Measurements from ENCODE around the gene ERI2. TPM values are rescaled to one million over a fixed set of nuclear protein-coding genes. Genes with fewer than 3 reads are reported as not detected.
A peak's percentile ranks its signal among the peaks of the same experiment; 100 is the strongest.

ERI2 gene
- total RNA-seq, 1 experiment from 2014 or later = 13.2 TPM

DNA sequence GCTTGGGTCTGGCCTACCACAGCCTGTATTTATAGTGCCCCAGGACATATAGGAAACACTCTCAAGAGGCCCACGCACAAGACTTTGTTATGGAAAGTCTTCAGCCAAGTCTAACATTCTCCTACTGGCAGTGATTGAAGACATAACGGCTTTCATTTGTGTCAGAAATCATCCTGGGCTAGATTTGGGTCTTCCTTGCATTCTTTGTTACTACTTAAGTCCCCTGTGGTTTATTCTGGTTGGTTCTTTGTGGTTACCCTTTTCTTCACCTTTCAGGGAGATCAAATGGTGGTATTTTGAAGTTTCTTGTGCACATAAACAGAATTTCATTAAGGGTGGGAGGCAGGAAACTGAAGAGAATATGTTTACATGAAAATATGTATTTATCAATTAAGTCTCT, 37.8 kb upstream of the ERI2 start:
- Histone ChIP-seq H3F3A (ENCODE audit: low read length, unreplicated experiment) (no peaks in the 10 kb centered on the region), H3K9me2 (replicated peaks; ENCODE audit: low read length) (no peaks in the 10 kb centered on the region), H3K4me3 (ENCODE audit: low read length) (no peak overlapping the region), H4K20me1 (ENCODE audit: low read length) (no peaks in the 10 kb centered on the region), H2AFZ (ENCODE audit: low read length) (no peak overlapping the region), H3K4me1 (ENCODE audit: insufficient read depth, low read length) (peaks cover 14% of the 10 kb centered on the region), H3K27ac (ENCODE audit: low read length) (no peak overlapping the region), H3K79me2 (ENCODE audit: low read length) (no peaks in the 10 kb centered on the region), H3K9ac (ENCODE audit: low read length) (no peak overlapping the region), H3K9me3 (ENCODE audit: low read length) (no peaks in the 10 kb centered on the region), H3K27me3 (ENCODE audit: low read length) (no peaks in the 10 kb centered on the region), H3K4me2 (ENCODE audit: low read length) (no peak overlapping the region), H3K36me3 (ENCODE audit: low read depth, low read length) (peaks cover 4% of the 10 kb centered on the region; the same call in 1 of the 2 replicates)
- ChIA-PET POLR2A (ENCODE audit: unreplicated experiment) (no interaction called here), CTCF (no interaction called here)
- TF ChIP-seq EZH2 (IDR thresholded peaks at IDR 0.05; ENCODE audit: low read length, unreplicated experiment) (no peak), EZH2phosphoT487 (IDR thresholded peaks at IDR 0.05; ENCODE audit: borderline replicate concordance, low read length) (no peak)
- TF ChIP-seq, protein P1, sequence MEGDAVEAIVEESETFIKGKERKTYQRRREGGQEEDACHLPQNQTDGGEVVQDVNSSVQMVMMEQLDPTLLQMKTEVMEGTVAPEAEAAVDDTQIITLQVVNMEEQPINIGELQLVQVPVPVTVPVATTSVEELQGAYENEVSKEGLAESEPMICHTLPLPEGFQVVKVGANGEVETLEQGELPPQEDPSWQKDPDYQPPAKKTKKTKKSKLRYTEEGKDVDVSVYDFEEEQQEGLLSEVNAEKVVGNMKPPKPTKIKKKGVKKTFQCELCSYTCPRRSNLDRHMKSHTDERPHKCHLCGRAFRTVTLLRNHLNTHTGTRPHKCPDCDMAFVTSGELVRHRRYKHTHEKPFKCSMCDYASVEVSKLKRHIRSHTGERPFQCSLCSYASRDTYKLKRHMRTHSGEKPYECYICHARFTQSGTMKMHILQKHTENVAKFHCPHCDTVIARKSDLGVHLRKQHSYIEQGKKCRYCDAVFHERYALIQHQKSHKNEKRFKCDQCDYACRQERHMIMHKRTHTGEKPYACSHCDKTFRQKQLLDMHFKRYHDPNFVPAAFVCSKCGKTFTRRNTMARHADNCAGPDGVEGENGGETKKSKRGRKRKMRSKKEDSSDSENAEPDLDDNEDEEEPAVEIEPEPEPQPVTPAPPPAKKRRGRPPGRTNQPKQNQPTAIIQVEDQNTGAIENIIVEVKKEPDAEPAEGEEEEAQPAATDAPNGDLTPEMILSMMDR (conservative IDR thresholded peaks at IDR 0.05; ENCODE audit: low read depth, low read length) = no peak
- ATAC-seq (no peak), DNase-seq (no peak)
- no TSS peak for BruUV-seq (replicated peaks)
- intact Hi-C loops (cut with micrococcal nuclease) = no loop called here

DNA sequence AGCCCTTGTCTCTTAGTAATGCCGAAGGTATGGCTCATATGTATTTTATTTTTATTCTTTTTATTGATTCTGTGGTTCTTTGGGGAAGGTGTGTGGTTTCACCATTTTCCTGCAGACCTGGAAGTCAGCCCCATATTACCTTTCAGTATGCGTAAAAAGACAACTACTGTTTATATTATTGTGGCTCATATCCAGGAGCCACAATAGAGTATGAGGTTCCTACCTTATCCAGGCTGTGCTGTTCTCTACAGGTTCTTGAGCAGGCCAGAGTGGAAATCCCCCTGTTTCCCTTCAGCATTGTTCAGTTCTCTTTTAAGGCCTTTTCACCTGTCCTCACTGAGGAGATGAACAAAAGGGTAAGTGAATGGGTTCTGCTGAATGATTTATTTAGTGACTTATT, 33.2 kb upstream of the ERI2 start:
- Histone ChIP-seq H3K4me3 (ENCODE audit: low read length) (no peak overlapping the region), H3K9me3 (ENCODE audit: low read length) (no peaks in the 10 kb centered on the region), H2AFZ (ENCODE audit: low read length) (no peak overlapping the region), H3K27me3 (ENCODE audit: low read length) (no peaks in the 10 kb centered on the region), H3K79me2 (ENCODE audit: low read length) (no peaks in the 10 kb centered on the region), H4K20me1 (ENCODE audit: low read length) (no peaks in the 10 kb centered on the region), H3K4me1 (ENCODE audit: insufficient read depth, low read length) (peaks cover 18% of the 10 kb centered on the region), H3K4me2 (ENCODE audit: low read length) (0 out of 2 replicates have a peak overlapping the region, but pooled peaks have one; percentile 44), H3K9me2 (replicated peaks; ENCODE audit: low read length) (no peaks in the 10 kb centered on the region), H3K9ac (ENCODE audit: low read length) (no peak overlapping the region), H3F3A (ENCODE audit: low read length, unreplicated experiment) (no peaks in the 10 kb centered on the region), H3K27ac (ENCODE audit: low read length) (no peak overlapping the region), H3K36me3 (ENCODE audit: low read depth, low read length) (peaks cover 14% of the 10 kb centered on the region)
- intact Hi-C loops (cut with micrococcal nuclease) = loop anchor here (2.0 kb wide), 1 partner anchor 33 kb away; the partner anchor contains the start of genes ERI2 and REXO5
- ATAC-seq (peak; percentile 96), DNase-seq (peak; percentile 72)
- BruUV-seq (replicated peaks) = no TSS peak
- ChIA-PET CTCF (no interaction called here), POLR2A (ENCODE audit: unreplicated experiment) (no interaction called here)
- TF ChIP-seq, protein P1 (conservative IDR thresholded peaks at IDR 0.05; ENCODE audit: low read depth, low read length) = no peak
- TF ChIP-seq EZH2 (IDR thresholded peaks at IDR 0.05; ENCODE audit: low read length, unreplicated experiment) = no peak
- no peak for TF ChIP-seq EZH2phosphoT487 (IDR thresholded peaks at IDR 0.05; ENCODE audit: borderline replicate concordance, low read length)

DNA sequence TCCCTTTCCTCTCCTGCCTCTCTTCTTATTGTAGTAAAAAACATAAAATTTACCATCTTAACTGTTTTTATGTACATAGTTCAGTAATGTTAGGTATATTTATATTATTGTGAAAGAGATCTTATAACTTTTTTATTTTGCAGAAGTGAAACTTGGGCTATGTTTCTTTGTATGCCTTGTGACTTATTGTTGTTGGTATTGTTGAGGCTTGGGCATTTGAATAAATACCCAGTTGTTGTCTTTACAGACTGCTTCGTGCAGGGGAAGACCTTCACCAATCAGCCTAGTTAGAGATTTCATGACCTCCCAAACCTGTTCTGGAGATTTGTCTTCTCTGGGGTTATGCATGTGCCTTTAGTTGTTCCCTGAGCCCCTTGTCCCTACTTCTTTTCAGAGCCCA, 32.0 kb upstream of the ERI2 start:
- H3K9me3 ChIP-seq (ENCODE audit: low read length) = no peaks in the 10 kb centered on the region
- no TSS peak for BruUV-seq (replicated peaks)
- peaks cover 18% of the 10 kb centered on the region for H3K4me1 ChIP-seq (ENCODE audit: insufficient read depth, low read length)
- H3K9me2 ChIP-seq (replicated peaks; ENCODE audit: low read length) = no peaks in the 10 kb centered on the region
- no peak overlapping the region for H3K9ac ChIP-seq (ENCODE audit: low read length)
- H3K27me3 ChIP-seq (ENCODE audit: low read length) = no peaks in the 10 kb centered on the region
- H3K4me3 ChIP-seq (ENCODE audit: low read length) = no peak overlapping the region
- no peak overlapping the region for H3K27ac ChIP-seq (ENCODE audit: low read length)
- DNase-seq = no peak
- no peaks in the 10 kb centered on the region for H4K20me1 ChIP-seq (ENCODE audit: low read length)
- peaks cover 16% of the 10 kb centered on the region for H3K36me3 ChIP-seq (ENCODE audit: low read depth, low read length)
- no peak overlapping the region for H3K4me2 ChIP-seq (ENCODE audit: low read length)
- no peak overlapping the region for H2AFZ ChIP-seq (ENCODE audit: low read length)
- intact Hi-C loops (cut with micrococcal nuclease) = loop anchor here (2.0 kb wide), 1 partner anchor 31 kb away; the partner anchor contains the start of genes ERI2 and REXO5
- CTCF ChIA-PET = no interaction called here
- TF ChIP-seq, protein P1 (conservative IDR thresholded peaks at IDR 0.05; ENCODE audit: low read depth, low read length) = no peak
- TF ChIP-seq EZH2 (IDR thresholded peaks at IDR 0.05; ENCODE audit: low read length, unreplicated experiment) (no peak), EZH2phosphoT487 (IDR thresholded peaks at IDR 0.05; ENCODE audit: borderline replicate concordance, low read length) (no peak)
- no peaks in the 10 kb centered on the region for H3F3A ChIP-seq (ENCODE audit: low read length, unreplicated experiment)
- no peaks in the 10 kb centered on the region for H3K79me2 ChIP-seq (ENCODE audit: low read length)
- ATAC-seq = no peak
- POLR2A ChIA-PET (ENCODE audit: unreplicated experiment) = no interaction called here
